ENCODE measurements around the gene SCGB2A2.

Gene SCGB2A2

DNA sequence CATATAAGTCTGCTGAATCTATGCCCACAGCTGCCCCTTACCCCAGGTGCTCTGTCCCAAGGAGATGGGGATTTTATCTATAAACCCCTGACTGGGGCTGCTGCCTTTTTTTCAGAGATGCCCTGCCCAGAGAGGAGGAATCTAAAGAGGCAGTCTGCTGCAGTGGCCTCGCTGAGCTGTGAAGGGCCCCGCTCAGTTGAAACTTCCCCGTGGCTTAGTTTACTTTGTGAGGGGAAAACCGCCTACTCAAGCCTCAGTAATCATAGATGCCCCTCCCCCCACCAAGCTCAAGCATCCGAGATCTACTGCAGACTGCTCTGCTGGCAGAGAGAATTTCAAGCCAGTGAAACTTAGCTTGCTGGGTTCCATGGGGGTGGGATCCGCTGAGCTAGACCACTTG is 36.3 kb downstream of the SCGB2A2 start:
- no peak for DNase-seq (ENCODE audit: low read depth, low spot score)

GRCh38 chr11:62307950-62308349 is 38.0 kb downstream of the SCGB2A2 start:
- no peak for DNase-seq (ENCODE audit: low read depth, low spot score)

DNA sequence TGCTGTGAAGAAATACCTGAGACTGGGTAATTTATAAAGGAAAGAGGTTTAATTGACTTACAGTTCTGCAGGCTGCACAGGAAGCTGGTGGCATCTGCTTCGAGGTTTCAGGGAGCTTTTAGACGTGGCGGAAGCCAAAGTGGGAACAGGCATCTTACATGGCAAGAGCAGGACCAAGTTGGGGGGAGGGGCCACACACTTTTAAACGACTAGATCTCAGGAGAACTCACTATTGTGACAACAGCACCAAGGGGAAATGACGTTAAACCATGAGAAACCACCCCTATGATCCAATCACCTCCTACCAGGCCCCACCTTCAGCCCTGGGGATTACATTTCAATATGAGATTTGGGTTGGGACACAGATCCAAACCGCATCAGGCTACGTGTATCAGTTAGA is 40.0 kb downstream of the SCGB2A2 start:
- no peak for DNase-seq (ENCODE audit: low read depth, low spot score)

GRCh38 chr11:62315431-62315830 is 45.5 kb downstream of the SCGB2A2 start:
- no peak for DNase-seq (ENCODE audit: low read depth, low spot score)

- no peak for DNase-seq (ENCODE audit: low read depth, low spot score)
Observed at GRCh38 chr11:62322524-62322923, 52.6 kb downstream of the SCGB2A2 start.
